Measurements from ENCODE around the gene RNPEPL1. TPM values are rescaled to one million over a fixed set of nuclear protein-coding genes. Genes with fewer than 3 reads are reported as not detected.

The RNPEPL1 gene
- total RNA-seq, 4 donors from 2014 or later = 65.4 to 212 (median 72.6) TPM

DNA sequence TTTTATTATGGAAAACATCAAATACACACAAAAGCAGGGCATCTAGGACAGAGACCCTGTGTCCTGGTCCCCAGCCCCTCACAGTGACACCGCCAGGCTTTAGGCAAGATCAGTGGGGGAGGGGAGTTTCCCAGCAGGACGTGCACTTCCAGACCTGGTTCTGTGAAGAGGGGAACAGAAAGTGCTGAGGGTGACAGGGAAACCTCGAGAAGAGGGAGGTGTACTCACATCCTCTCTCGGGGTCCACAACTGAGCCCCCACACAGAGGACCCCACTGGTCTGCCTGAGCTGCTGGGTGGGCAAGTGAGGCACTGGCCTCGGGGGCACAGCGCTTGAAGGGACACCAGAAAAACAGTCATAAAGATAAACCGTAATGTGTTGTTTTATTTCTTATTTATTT lies 52.6 kb downstream of the RNPEPL1 start:
- TF ChIP-seq, protein P1, sequence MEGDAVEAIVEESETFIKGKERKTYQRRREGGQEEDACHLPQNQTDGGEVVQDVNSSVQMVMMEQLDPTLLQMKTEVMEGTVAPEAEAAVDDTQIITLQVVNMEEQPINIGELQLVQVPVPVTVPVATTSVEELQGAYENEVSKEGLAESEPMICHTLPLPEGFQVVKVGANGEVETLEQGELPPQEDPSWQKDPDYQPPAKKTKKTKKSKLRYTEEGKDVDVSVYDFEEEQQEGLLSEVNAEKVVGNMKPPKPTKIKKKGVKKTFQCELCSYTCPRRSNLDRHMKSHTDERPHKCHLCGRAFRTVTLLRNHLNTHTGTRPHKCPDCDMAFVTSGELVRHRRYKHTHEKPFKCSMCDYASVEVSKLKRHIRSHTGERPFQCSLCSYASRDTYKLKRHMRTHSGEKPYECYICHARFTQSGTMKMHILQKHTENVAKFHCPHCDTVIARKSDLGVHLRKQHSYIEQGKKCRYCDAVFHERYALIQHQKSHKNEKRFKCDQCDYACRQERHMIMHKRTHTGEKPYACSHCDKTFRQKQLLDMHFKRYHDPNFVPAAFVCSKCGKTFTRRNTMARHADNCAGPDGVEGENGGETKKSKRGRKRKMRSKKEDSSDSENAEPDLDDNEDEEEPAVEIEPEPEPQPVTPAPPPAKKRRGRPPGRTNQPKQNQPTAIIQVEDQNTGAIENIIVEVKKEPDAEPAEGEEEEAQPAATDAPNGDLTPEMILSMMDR (IDR thresholded peaks at IDR 0.05; ENCODE audit: low read depth) = no peak

GRCh38 chr2:240622060-240622411 lies 53.8 kb downstream of the RNPEPL1 start:
- TF ChIP-seq, protein P1 (IDR thresholded peaks at IDR 0.05; ENCODE audit: low read depth) = no peak

DNA sequence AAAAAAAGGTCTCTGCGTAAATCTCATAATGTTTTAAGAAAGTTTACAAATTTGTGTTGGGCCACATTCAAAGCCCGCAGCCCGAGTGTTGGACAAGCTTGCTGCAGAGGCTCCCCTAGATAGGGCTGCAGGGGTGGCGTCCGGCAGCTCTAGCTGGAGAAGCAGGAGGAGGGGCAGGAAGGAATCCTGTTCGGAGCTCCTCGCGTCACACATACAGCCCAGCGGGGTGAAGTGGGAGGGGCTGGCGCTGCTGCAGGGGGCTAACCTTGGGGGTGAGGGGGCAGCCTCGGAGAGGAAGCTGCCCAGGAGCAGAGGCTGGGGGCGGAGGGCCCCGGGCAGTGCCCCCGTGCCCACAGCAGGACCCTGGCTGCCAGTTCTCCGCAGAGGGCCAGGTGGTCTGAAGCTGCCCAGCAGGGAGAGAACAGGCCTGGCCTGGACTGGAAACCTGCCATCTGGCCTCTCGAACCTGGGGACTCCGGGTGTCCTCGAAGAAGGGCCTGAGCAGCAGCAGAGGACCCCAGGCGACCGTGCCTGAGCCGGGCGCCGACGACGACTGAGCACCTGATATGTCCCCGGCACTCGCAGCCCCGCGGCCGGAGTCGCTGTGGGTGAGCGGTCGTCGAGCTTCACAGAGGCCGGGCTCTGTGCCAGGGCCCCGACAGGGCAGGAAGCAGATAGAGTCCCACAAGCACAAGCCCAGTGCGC lies 54.4 kb downstream of the RNPEPL1 start:
- TF ChIP-seq, protein P1 (IDR thresholded peaks at IDR 0.05; ENCODE audit: low read depth) = no peak

- TF ChIP-seq, protein P1 (IDR thresholded peaks at IDR 0.05; ENCODE audit: low read depth) = no peak
Measured at GRCh38 chr2:240623531-240624010, 55.3 kb downstream of the RNPEPL1 start.

DNA sequence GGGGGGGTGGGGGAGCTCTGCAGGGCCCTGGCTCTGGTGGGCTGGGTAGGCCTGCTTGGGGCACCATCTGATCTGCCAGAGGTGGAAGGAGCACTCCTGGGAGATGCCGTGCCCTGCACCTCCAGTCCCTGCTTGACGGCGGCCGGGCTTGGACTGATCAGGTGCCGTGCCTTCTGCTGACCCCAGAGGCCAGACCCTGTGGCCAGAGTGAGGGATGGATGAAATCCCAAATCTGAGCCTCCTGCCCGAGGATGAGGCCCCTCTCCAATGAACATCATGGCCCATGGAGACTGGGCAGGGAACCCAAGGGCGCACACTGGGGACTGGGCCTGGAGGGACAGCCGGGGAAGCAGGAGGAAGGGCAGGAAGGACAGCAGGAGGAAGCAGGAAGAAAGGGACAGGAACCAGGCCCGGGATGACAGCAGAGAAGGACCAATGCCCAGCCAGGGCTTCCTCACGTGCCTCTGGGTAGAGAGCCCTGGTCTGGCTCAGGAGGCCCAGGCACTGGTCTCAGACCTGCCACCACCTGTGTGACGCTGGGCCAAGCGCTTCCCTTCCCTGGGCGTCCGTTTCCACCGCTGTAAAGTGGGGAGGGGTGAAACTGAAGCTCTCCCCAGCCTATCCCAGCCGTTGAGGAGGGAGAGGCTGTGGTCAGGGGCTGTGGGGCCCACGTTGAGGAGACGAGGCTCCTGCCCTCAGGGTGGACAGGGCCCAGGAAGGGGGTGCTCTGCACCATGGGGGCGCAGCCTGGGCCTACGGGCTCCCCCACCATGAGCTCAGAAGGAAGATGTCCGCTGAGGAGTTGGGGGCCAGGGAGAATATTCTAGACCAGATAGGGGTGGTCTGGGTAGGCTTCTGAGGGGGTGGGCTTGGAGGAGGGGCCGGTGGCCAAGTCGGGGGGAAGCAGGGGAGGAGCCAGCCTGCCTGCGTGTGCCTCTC lies 56.0 kb downstream of the RNPEPL1 start:
- TF ChIP-seq, protein P1 (IDR thresholded peaks at IDR 0.05; ENCODE audit: low read depth) = no peak

GRCh38 chr2:240624950-240625621 lies 56.8 kb downstream of the RNPEPL1 start, which contains the start of gene GPR35:
TSS of gene GPR35 (plus strand) at chr2:240625480. CDS start at chr2:240629953, 4,473 bp downstream.
- TF ChIP-seq, protein P1 (IDR thresholded peaks at IDR 0.05; ENCODE audit: low read depth) = no peak
